CD8-positive, alpha-beta memory T cell (primary cell): ENCODE data around the gene ITPK1. TPM values are rescaled to one million over a fixed set of nuclear protein-coding genes. Genes with fewer than 3 reads are reported as not detected.

ENCODE experiments used
- CTCF ChIA-PET: fragments of 350-600 bp; sonication (Branson Sonifier 250); formaldehyde crosslinking; loops from one replicate; lab custom pipeline; 2021; ENCODE audit warnings: antibody characterized with exemption; lab: Charles Lee
- POLR2A ChIA-PET: fragments of 350-600 bp; sonication (Branson Sonifier 250); formaldehyde crosslinking; loops from one replicate; lab custom pipeline; 2021; ENCODE audit warnings: antibody characterized with exemption; lab: Charles Lee
- DNase-seq, 5 donors: peaks; one replicate each; pipeline versions ENCODE4 v3.0.0 to v3.0.0-alpha.2; 2020 to 2022; ENCODE audit warnings: mixed read lengths in 1 of 5
- H3K27ac ChIP-seq: one replicate; pipeline ENCODE4 v1.7.0; 2013; ENCODE audit warnings: low read depth, mild to moderate bottlenecking, low read length, moderate library complexity
- H3K27me3 ChIP-seq: 2 replicates; pipeline ENCODE4 v1.7.0; 2013; ENCODE audit warnings: low read length, mild to moderate bottlenecking; ENCODE audit not compliant: insufficient read depth, poor library complexity, severe bottlenecking
- H3K36me3 ChIP-seq: 2 replicates; pipeline ENCODE4 v1.7.0; 2013; ENCODE audit warnings: mild to moderate bottlenecking, low read length, moderate library complexity; ENCODE audit not compliant: insufficient read depth
- H3K4me1 ChIP-seq: 2 replicates; pipeline ENCODE4 v1.7.0; 2013; ENCODE audit warnings: mild to moderate bottlenecking, low read length, moderate library complexity; ENCODE audit not compliant: insufficient read depth
- H3K4me3 ChIP-seq: 2 replicates; pipeline ENCODE4 v1.7.0; 2013; ENCODE audit warnings: mild to moderate bottlenecking, low read length
- H3K9me3 ChIP-seq: 2 replicates; pipeline ENCODE4 v1.7.0; 2013; ENCODE audit warnings: mild to moderate bottlenecking, low read length
- H3K27ac Mint-ChIP-seq, 8 donors: one replicate each; pipeline ENCODE4 v1.8.0; 2020 to 2021; ENCODE audit warnings: mixed read lengths in 8 of 8, mild to moderate bottlenecking in 6 of 8, inconsistent platforms in 3 of 8, moderate library complexity in 3 of 8
- H3K27me3 Mint-ChIP-seq, 2 donors: one replicate each; pipeline ENCODE4 v1.8.0; 2020 to 2021; ENCODE audit warnings: mixed read lengths in 2 of 2, mild to moderate bottlenecking in 1 of 2, moderate library complexity in 1 of 2
- H3K36me3 Mint-ChIP-seq, 3 donors: one replicate each; pipeline ENCODE4 v1.8.0; 2020 to 2021; ENCODE audit warnings: mixed read lengths in 3 of 3, inconsistent platforms in 1 of 3, mild to moderate bottlenecking in 1 of 3
- H3K4me1 Mint-ChIP-seq, 3 donors: one replicate each; pipeline ENCODE4 v1.8.0; 2020 to 2021; ENCODE audit warnings: mixed read lengths in 3 of 3, inconsistent platforms in 1 of 3, mild to moderate bottlenecking in 1 of 3
- H3K4me3 Mint-ChIP-seq, 7 donors: one replicate each; pipeline ENCODE4 v1.8.0; 2020 to 2021; ENCODE audit warnings: mixed read lengths in 7 of 7, mild to moderate bottlenecking in 6 of 7, moderate library complexity in 4 of 7, inconsistent platforms in 2 of 7
- H3K9me3 Mint-ChIP-seq, 5 donors: one replicate each; pipeline ENCODE4 v1.8.0; 2020 to 2022; ENCODE audit warnings: mixed read lengths in 5 of 5, mild to moderate bottlenecking in 3 of 5, moderate library complexity in 2 of 5, inconsistent platforms in 1 of 5
- polyA plus RNA-seq: library from polyadenylated mRNA; unstranded; fragments of 300-500 nt; fragmentation: Illumina TruSeq; gene quantifications from one replicate; pipeline ENCODE4 v1.2.3, GENCODE V29; 2021
- total RNA-seq, 2 experiments: library from RNA; stranded (reverse); gene quantifications; one replicate each; pipeline ENCODE4 v1.2.3, GENCODE V29; 2021

Gene ITPK1
- total and polyA plus RNA-seq, 3 experiments from 2014 or later, result 40.4 to 75.1 (median 66.1) TPM

- Mint-ChIP-seq H3K4me3 (no peak overlapping the region), H3K36me3 (no peaks in the 10 kb centered on the region), H3K27ac (no peak overlapping the region), H3K9me3 (no peaks in the 10 kb centered on the region), H3K27me3 (no peaks in the 10 kb centered on the region), H3K4me1 (no peaks in the 10 kb centered on the region)
- DNase-seq, result no peak
- H3K27me3 ChIP-seq, result no peaks in the 10 kb centered on the region
- H3K9me3 ChIP-seq, result no peaks in the 10 kb centered on the region
- H3K36me3 ChIP-seq, result no peaks in the 10 kb centered on the region
- CTCF ChIA-PET, result interaction anchor here (0.8 kb wide), 1 partner anchor 42 kb away, joined by 4 read pairs; no protein-coding TSS in a partner anchor
- H3K27ac ChIP-seq, result no peak overlapping the region
- no peak overlapping the region for H3K4me3 ChIP-seq
- H3K4me1 ChIP-seq, result no peaks in the 10 kb centered on the region
- POLR2A ChIA-PET, result no interaction called here
Measured at GRCh38 chr14:93155667-93156066, 39.9 kb upstream of the ITPK1 start.

GRCh38 chr14:93153121-93153520, 37.4 kb upstream of the ITPK1 start:
- H3K9me3 ChIP-seq, result no peaks in the 10 kb centered on the region
- no peak overlapping the region for H3K4me3 Mint-ChIP-seq
- peaks cover 1 to 3% of the 10 kb centered on the region in 2 donors for H3K27me3 Mint-ChIP-seq
- no peak for DNase-seq
- no peaks in the 10 kb centered on the region for H3K9me3 Mint-ChIP-seq
- peaks cover 0 to 4% (median 0%) of the 10 kb centered on the region in 3 donors for H3K4me1 Mint-ChIP-seq
- CTCF ChIA-PET, result interaction anchor here (1.2 kb wide), 1 partner anchor 7 kb away, joined by 3 read pairs; no protein-coding TSS in a partner anchor
- POLR2A ChIA-PET, result no interaction called here
- no peak overlapping the region for H3K27ac ChIP-seq
- no peaks in the 10 kb centered on the region for H3K4me1 ChIP-seq
- no peak overlapping the region for H3K4me3 ChIP-seq
- no peaks in the 10 kb centered on the region for H3K36me3 ChIP-seq
- no peaks in the 10 kb centered on the region for H3K27me3 ChIP-seq
- no peaks in the 10 kb centered on the region for H3K36me3 Mint-ChIP-seq
- no peak overlapping the region for H3K27ac Mint-ChIP-seq

GRCh38 chr14:93150227-93151208, 34.8 kb upstream of the ITPK1 start:
- Mint-ChIP-seq H3K27ac (no peak overlapping the region), H3K9me3 (no peaks in the 10 kb centered on the region), H3K27me3 (peaks cover 5 to 7% of the 10 kb centered on the region in 2 donors), H3K4me3 (no peak overlapping the region), H3K36me3 (no peaks in the 10 kb centered on the region), H3K4me1 (peaks cover 0 to 4% (median 0%) of the 10 kb centered on the region in 3 donors)
- no peaks in the 10 kb centered on the region for H3K27me3 ChIP-seq
- ChIA-PET CTCF (interaction anchor here (1.4 kb wide), 1 partner anchor 38 kb away, joined by 5 read pairs; no protein-coding TSS in a partner anchor), POLR2A (no interaction called here)
- H3K36me3 ChIP-seq, result no peaks in the 10 kb centered on the region
- DNase-seq, result no peak
- H3K4me1 ChIP-seq, result no peaks in the 10 kb centered on the region
- no peak overlapping the region for H3K27ac ChIP-seq
- no peaks in the 10 kb centered on the region for H3K9me3 ChIP-seq
- no peak overlapping the region for H3K4me3 ChIP-seq

GRCh38 chr14:93148979-93149378, 33.3 kb upstream of the ITPK1 start:
- H3K36me3 Mint-ChIP-seq, result no peaks in the 10 kb centered on the region
- H3K36me3 ChIP-seq, result no peaks in the 10 kb centered on the region
- no peak overlapping the region for H3K4me3 Mint-ChIP-seq

GRCh38 chr14:93146119-93146518, 30.4 kb upstream of the ITPK1 start:
- Mint-ChIP-seq H3K4me1 (peaks cover 0 to 4% (median 0%) of the 10 kb centered on the region in 3 donors), H3K9me3 (no peaks in the 10 kb centered on the region)
- POLR2A ChIA-PET, result no interaction called here

More at GRCh38 chr14:93148979-93149378, 33.3 kb upstream of the ITPK1 start:
- peaks cover 0 to 4% (median 0%) of the 10 kb centered on the region in 3 donors for H3K4me1 Mint-ChIP-seq
- H3K4me1 ChIP-seq, result no peaks in the 10 kb centered on the region
- no peaks in the 10 kb centered on the region for H3K9me3 Mint-ChIP-seq
- H3K27me3 Mint-ChIP-seq, result peaks cover 6 to 7% of the 10 kb centered on the region in 2 donors
- no peak for DNase-seq
- no peaks in the 10 kb centered on the region for H3K9me3 ChIP-seq
- H3K4me3 ChIP-seq, result no peak overlapping the region
- H3K27me3 ChIP-seq, result no peaks in the 10 kb centered on the region
- no peak overlapping the region for H3K27ac Mint-ChIP-seq
- CTCF ChIA-PET, result no interaction called here
- POLR2A ChIA-PET, result no interaction called here
- H3K27ac ChIP-seq, result no peak overlapping the region

GRCh38 chr14:93142854-93143652, 27.3 kb upstream of the ITPK1 start:
- Mint-ChIP-seq H3K27me3 (peaks cover 3 to 4% of the 10 kb centered on the region in 2 donors), H3K27ac (no peak overlapping the region), H3K36me3 (no peaks in the 10 kb centered on the region), H3K9me3 (no peaks in the 10 kb centered on the region), H3K4me3 (no peak overlapping the region), H3K4me1 (peaks cover 2 to 5% (median 5%) of the 10 kb centered on the region in 3 donors)
- Histone ChIP-seq H3K36me3 (no peaks in the 10 kb centered on the region), H3K27ac (no peak overlapping the region), H3K4me1 (no peaks in the 10 kb centered on the region), H3K27me3 (no peaks in the 10 kb centered on the region), H3K4me3 (no peak overlapping the region), H3K9me3 (no peaks in the 10 kb centered on the region)
- no peak for DNase-seq
- ChIA-PET CTCF (interaction anchor here (2.3 to 8.8 kb wide), 2 partner anchors 30 to 191 kb away, joined by 10 to 81 read pairs; partner anchors contain the start of gene ITPK1), POLR2A (no interaction called here)

More at GRCh38 chr14:93146119-93146518, 30.4 kb upstream of the ITPK1 start:
- CTCF ChIA-PET, result interaction anchor here (1.1 to 2.8 kb wide), 4 partner anchors 14 to 194 kb away, joined by 3 to 11 read pairs (median 4); no protein-coding TSS in a partner anchor
- no peaks in the 10 kb centered on the region for H3K27me3 ChIP-seq
- no peaks in the 10 kb centered on the region for H3K9me3 ChIP-seq
- no peak overlapping the region for H3K27ac ChIP-seq
- no peak overlapping the region for H3K4me3 ChIP-seq
- no peaks in the 10 kb centered on the region for H3K4me1 ChIP-seq
- Mint-ChIP-seq H3K27ac (no peak overlapping the region), H3K36me3 (no peaks in the 10 kb centered on the region), H3K27me3 (peaks cover 6 to 7% of the 10 kb centered on the region in 2 donors), H3K4me3 (no peak overlapping the region)
- H3K36me3 ChIP-seq, result no peaks in the 10 kb centered on the region
- no peak for DNase-seq

GRCh38 chr14:93137864-93138263, 22.1 kb upstream of the ITPK1 start:
- CTCF ChIA-PET, result interaction anchor here (2.6 to 8.8 kb wide), 2 partner anchors 25 to 187 kb away, joined by 14 to 81 read pairs; partner anchors contain the start of gene ITPK1
- POLR2A ChIA-PET, result no interaction called here
- no peak overlapping the region for H3K27ac Mint-ChIP-seq

More at GRCh38 chr14:93137864-93138263, 22.1 kb upstream of the ITPK1 start:
- no peak overlapping the region for H3K27ac ChIP-seq
- DNase-seq, result no peak
- no peaks in the 10 kb centered on the region for H3K4me1 ChIP-seq
- Mint-ChIP-seq H3K4me3 (no peak overlapping the region), H3K27me3 (no peaks in the 10 kb centered on the region), H3K36me3 (no peaks in the 10 kb centered on the region), H3K4me1 (peaks cover 2 to 5% (median 5%) of the 10 kb centered on the region in 3 donors), H3K9me3 (no peaks in the 10 kb centered on the region)
- H3K4me3 ChIP-seq, result no peak overlapping the region
- H3K36me3 ChIP-seq, result no peaks in the 10 kb centered on the region
- H3K27me3 ChIP-seq, result no peaks in the 10 kb centered on the region
- no peaks in the 10 kb centered on the region for H3K9me3 ChIP-seq
